Sigmoid colon (tissue), 4 donors: Measurements from ENCODE around the gene RAB3B.

ENCODE experiments used
- EP300 ChIP-seq, 4 donors: sonication (generic); formaldehyde crosslinking; IDR thresholded peaks; one replicate each; pipeline ENCODE4 v1.6.1; 2017; ENCODE audit warnings: antibody characterized with exemption in 4 of 4
- POLR2A ChIP-seq, 2 donors: fragments of 450-650 bp; IDR thresholded peaks; one replicate each; pipeline ENCODE4 v1.6.1; 2016; ENCODE audit warnings: antibody characterized with exemption in 2 of 2, mild to moderate bottlenecking in 2 of 2, moderate library complexity in 2 of 2
- POLR2AphosphoS5 ChIP-seq, 4 donors: sonication (generic); formaldehyde crosslinking; IDR thresholded peaks; one replicate each; pipeline ENCODE4 v1.6.1; 2017; ENCODE audit warnings: antibody characterized with exemption in 4 of 4
- TF ChIP-seq, protein P1 (sequence below), 4 experiments: fragments of 450-650 bp in 3 of 4; fragments of 200-600 bp in 1 of 4; IDR thresholded peaks; one replicate each; pipeline ENCODE4 v1.5.1; 2016 to 2019; ENCODE audit warnings: antibody characterized with exemption in 4 of 4, mild to moderate bottlenecking in 3 of 4, moderate library complexity in 2 of 4

DNA sequence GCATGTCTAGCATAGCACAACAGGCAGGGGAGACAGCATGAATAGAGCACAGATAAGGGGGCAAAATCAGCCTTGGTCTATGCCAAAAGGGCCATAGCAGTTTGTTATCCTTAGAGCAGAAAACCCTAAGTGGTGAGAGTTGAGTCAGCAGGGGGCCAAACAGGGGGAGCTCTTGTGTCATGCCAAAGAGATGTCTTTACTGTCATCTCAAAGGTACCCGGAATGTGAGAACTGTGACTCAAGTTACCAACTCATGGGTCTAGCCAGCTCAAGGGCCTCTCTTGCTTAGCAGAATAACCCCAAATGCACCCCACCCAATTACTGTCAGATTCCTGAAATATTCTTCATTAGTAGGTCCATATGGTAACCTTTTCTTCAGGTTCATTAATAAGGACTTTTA, 66.0 kb downstream of the RAB3B start:
- TF ChIP-seq, protein P1, sequence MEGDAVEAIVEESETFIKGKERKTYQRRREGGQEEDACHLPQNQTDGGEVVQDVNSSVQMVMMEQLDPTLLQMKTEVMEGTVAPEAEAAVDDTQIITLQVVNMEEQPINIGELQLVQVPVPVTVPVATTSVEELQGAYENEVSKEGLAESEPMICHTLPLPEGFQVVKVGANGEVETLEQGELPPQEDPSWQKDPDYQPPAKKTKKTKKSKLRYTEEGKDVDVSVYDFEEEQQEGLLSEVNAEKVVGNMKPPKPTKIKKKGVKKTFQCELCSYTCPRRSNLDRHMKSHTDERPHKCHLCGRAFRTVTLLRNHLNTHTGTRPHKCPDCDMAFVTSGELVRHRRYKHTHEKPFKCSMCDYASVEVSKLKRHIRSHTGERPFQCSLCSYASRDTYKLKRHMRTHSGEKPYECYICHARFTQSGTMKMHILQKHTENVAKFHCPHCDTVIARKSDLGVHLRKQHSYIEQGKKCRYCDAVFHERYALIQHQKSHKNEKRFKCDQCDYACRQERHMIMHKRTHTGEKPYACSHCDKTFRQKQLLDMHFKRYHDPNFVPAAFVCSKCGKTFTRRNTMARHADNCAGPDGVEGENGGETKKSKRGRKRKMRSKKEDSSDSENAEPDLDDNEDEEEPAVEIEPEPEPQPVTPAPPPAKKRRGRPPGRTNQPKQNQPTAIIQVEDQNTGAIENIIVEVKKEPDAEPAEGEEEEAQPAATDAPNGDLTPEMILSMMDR (IDR thresholded peaks at IDR 0.05) = no peak
- TF ChIP-seq POLR2A (IDR thresholded peaks at IDR 0.05) (no peak), EP300 (IDR thresholded peaks at IDR 0.05) (no peak), POLR2AphosphoS5 (IDR thresholded peaks at IDR 0.05) (no peak)
